GM12872 (cell line): Measurements from ENCODE around the gene CLNK.

Experiments used
- CTCF ChIP-seq: IDR thresholded peaks from 3 replicates; pipeline ENCODE4 v1.5.1; 2011; ENCODE audit warnings: low read depth, mild to moderate bottlenecking, low read length, moderate library complexity; ENCODE audit not compliant: insufficient read depth

CLNK gene

GRCh38 chr4:10625131-10625530 lies 59.4 kb downstream of the CLNK start:
- no peak for TF ChIP-seq CTCF

DNA sequence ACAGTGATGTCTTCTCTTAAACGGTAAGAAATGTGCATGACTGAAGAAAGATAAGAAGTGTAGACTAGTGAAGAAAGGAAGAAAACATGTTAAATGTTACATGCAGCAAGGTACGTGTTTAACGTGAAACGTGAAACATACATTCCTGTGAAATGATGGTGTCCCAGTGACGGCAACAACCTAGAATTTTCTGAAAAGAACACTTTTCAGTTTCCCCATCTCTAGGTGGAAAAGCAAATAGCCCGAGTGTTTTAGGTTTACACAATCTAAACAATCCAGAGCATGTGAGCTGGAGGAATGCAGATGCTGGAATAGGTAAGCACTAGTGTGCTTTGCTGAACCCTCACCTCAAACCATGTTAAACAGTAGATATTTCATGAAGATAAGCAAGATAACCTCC lies 60.7 kb downstream of the CLNK start:
- TF ChIP-seq CTCF: no peak

DNA sequence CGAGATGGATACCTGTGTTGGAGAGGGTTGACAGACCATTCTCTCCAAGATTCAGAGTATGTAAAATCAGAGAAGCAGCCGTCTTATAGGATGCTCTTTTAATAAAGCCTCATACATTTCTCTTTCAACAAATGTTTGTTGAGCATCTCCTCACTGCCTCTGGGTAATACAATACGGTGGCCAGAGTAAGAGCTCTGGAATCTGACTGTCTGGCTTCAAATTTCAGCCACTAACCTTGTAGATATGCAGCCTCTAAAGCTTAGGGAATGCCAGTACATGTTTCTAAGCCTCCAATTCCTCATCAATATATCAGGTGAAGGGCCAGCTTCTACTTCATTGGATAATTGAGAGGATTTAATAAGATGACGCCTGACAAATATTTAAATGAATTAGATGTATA lies 61.3 kb downstream of the CLNK start:
- no peak for TF ChIP-seq CTCF

DNA sequence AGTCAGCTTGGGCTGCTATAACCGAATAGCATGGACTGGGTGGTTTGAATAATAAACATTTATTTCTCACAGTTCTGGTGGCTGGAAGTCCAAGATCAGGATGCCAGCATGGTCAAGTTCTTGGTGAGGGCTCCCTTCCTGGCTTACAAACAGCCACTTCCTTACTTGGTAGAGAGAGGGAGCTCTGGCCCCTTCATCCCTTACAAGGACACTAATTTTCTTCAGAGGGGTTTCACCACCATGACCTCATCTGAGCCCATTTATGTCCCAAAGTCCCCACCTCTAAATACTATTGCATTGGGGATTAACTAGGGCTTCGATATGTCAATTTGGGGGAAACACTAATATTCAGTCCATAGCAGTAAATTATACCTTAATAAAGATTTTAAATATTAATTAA lies 61.8 kb downstream of the CLNK start:
- peak; percentile 70 for TF ChIP-seq CTCF

DNA sequence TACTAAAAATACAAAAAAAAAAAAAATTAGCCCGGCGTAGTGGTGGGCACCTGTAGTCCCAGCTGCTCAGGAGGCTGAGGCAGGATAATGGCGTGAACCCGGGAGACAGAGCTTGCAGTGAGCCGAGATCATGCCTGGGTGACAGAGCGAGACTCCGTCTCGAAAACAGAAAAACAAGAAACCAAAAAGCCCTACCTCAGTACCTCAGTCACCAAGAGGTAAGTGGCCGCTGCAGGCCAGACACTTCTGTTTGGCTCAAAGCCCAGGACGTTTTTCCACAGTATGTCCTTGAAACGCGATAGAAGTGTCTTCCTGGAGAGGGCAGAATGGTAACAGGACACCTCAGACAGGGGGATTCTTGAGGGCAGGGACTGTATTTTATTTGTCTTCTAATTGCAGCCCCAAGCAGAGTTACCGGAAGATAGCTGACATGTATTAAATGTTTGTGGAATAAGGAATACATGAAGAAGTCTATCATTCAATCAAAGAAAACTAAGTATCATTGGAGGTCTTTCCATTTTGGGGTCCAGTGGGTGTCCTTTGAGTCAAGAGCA lies 63.6 kb downstream of the CLNK start:
- no peak for TF ChIP-seq CTCF

- TF ChIP-seq CTCF: no peak
Observed at GRCh38 chr4:10619855-10620254, 64.7 kb downstream of the CLNK start.

GRCh38 chr4:10619220-10619619 lies 65.3 kb downstream of the CLNK start:
- TF ChIP-seq CTCF: no peak
